Smooth muscle cell (in vitro differentiated cells): ENCODE data around the gene MEIOB. TPM values are rescaled to one million over a fixed set of nuclear protein-coding genes. Genes with fewer than 3 reads are reported as not detected.

Experiments used
- DNase-seq: peaks from one replicate; lab custom pipeline; 2025; ENCODE audit not compliant: unreplicated experiment; lab: John Stamatoyannopoulos, UW
- H2AFZ ChIP-seq: fragments of 200-600 bp; sonication (generic); 2 replicates; pipeline ENCODE4 v1.6.0; 2016; ENCODE audit warnings: antibody characterized with exemption, low read depth, mild to moderate bottlenecking
- H3F3A ChIP-seq: fragments of 200-600 bp; sonication (generic); 2 replicates; pipeline ENCODE4 v1.6.0; 2017; ENCODE audit warnings: antibody characterized with exemption, low read depth
- H3K27ac ChIP-seq: fragments of 200-600 bp; sonication (generic); 2 replicates; pipeline ENCODE4 v1.5.1; 2016; ENCODE audit warnings: low read depth, mild to moderate bottlenecking
- H3K27me3 ChIP-seq: fragments of 200-600 bp; sonication (generic); 2 replicates; pipeline ENCODE4 v1.6.1; 2016; ENCODE audit warnings: low read depth, mild to moderate bottlenecking
- H3K36me3 ChIP-seq: fragments of 200-600 bp; sonication (generic); 2 replicates; pipeline ENCODE4 v1.5.1; 2016; ENCODE audit warnings: low read depth
- H3K4me1 ChIP-seq: fragments of 200-600 bp; sonication (generic); 2 replicates; pipeline ENCODE4 v1.5.1; 2016; ENCODE audit warnings: low read depth
- H3K4me2 ChIP-seq: fragments of 200-600 bp; sonication (generic); 2 replicates; pipeline ENCODE4 v1.6.0; 2016; ENCODE audit warnings: mild to moderate bottlenecking
- H3K4me3 ChIP-seq: fragments of 200-600 bp; sonication (generic); 2 replicates; pipeline ENCODE4 v1.5.1; 2016; ENCODE audit warnings: mild to moderate bottlenecking
- H3K79me2 ChIP-seq: fragments of 200-600 bp; sonication (generic); 2 replicates; pipeline ENCODE4 v1.6.0; 2016; ENCODE audit warnings: low read depth, mild to moderate bottlenecking
- H3K9ac ChIP-seq: fragments of 200-600 bp; sonication (generic); 2 replicates; pipeline ENCODE4 v1.6.0; 2016; ENCODE audit warnings: low read depth
- H3K9me3 ChIP-seq: fragments of 200-600 bp; sonication (generic); replicated peaks from 2 replicates; pipeline ENCODE4 v1.5.1; 2016; ENCODE audit warnings: low read depth
- H4K20me1 ChIP-seq: fragments of 200-600 bp; sonication (generic); 2 replicates; pipeline ENCODE4 v1.6.0; 2016; ENCODE audit warnings: low read depth
- WGBS: methylation state at CpG from one replicate; pipeline ENCODE4 v1.1.7; 2016; ENCODE audit warnings: low lambda C conversion rate; 5-methylcytosine and 5-hydroxymethylcytosine counted together
- polyA plus RNA-seq: library from polyadenylated mRNA; unstranded; fragments of >200 nt; fragmentation: Nextera tagmentation; extraction: Ambion mirVana; gene quantifications from 2 replicates; pipeline ENCODE4 v1.2.1, GENCODE V29; 2016
- total RNA-seq: library from RNA; depleted of rRNA; stranded (reverse); fragments of >200 nt; gene quantifications from 2 replicates; pipeline ENCODE4 v1.2.3, GENCODE V29; 2014
- TF ChIP-seq, protein P1 (sequence below): fragments of 200-600 bp; sonication (generic); IDR thresholded peaks from 2 replicates; pipeline ENCODE4 v1.5.1; 2017; ENCODE audit warnings: borderline replicate concordance, mild to moderate bottlenecking, antibody characterized with exemption; ENCODE audit not compliant: insufficient read depth, poor library complexity, severe bottlenecking

MEIOB gene
- total and polyA plus RNA-seq, 2 experiments from 2014 or later, result 0.18 to 1.7 TPM

DNA sequence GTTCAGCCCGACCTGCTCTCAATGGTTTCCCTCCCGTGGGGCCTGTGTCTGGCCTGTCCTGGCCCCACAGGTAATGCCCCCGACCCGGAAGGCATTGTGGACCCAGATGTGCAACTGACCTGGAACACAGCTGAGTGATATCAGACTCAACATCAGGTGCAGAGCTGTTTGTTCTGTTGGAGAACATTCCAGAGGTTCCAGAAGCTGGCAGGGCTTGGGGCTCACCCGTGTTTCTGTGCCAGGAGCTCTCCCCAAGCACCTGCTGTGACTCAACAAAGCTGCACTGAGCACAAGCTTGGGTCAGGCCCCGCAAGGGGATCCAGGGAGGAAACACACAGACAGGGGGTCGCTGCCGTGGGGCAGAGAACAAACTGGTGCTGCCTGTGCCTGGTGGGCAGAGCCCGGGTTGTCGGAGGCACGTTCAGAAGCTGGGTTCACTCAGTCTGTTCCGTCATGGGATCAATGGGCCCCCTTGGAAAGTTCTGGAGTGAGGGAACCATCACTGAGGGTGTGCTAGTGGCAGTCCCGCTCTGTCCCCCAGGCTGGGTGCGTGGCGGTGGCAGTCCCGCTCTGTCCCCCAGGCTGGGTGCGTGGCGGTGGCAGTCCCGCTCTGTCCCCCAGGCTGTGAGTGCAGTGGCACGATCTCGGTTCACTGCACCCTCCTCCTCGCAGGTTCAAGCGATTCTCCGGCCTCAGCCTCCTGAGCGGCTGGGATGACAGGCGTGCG lies 24.1 kb upstream of the MEIOB start:
- H3K27ac ChIP-seq, result no peak overlapping the region
- DNase-seq, result no peak
- no peak overlapping the region for H3K4me2 ChIP-seq
- H3K9ac ChIP-seq, result no peak overlapping the region
- 92% methylated on average over 27 of the region's 27 CpGs for WGBS
- no peaks in the 10 kb centered on the region for H4K20me1 ChIP-seq
- TF ChIP-seq, protein P1, sequence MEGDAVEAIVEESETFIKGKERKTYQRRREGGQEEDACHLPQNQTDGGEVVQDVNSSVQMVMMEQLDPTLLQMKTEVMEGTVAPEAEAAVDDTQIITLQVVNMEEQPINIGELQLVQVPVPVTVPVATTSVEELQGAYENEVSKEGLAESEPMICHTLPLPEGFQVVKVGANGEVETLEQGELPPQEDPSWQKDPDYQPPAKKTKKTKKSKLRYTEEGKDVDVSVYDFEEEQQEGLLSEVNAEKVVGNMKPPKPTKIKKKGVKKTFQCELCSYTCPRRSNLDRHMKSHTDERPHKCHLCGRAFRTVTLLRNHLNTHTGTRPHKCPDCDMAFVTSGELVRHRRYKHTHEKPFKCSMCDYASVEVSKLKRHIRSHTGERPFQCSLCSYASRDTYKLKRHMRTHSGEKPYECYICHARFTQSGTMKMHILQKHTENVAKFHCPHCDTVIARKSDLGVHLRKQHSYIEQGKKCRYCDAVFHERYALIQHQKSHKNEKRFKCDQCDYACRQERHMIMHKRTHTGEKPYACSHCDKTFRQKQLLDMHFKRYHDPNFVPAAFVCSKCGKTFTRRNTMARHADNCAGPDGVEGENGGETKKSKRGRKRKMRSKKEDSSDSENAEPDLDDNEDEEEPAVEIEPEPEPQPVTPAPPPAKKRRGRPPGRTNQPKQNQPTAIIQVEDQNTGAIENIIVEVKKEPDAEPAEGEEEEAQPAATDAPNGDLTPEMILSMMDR, result no peak
- H3F3A ChIP-seq, result no peaks in the 10 kb centered on the region
- H3K27me3 ChIP-seq, result no peaks in the 10 kb centered on the region
- no peak overlapping the region for H2AFZ ChIP-seq
- no peak overlapping the region for H3K4me3 ChIP-seq
- no peaks in the 10 kb centered on the region for H3K79me2 ChIP-seq
- no peaks in the 10 kb centered on the region for H3K4me1 ChIP-seq
- no peaks in the 10 kb centered on the region for H3K9me3 ChIP-seq
- H3K36me3 ChIP-seq, result no peaks in the 10 kb centered on the region

DNA sequence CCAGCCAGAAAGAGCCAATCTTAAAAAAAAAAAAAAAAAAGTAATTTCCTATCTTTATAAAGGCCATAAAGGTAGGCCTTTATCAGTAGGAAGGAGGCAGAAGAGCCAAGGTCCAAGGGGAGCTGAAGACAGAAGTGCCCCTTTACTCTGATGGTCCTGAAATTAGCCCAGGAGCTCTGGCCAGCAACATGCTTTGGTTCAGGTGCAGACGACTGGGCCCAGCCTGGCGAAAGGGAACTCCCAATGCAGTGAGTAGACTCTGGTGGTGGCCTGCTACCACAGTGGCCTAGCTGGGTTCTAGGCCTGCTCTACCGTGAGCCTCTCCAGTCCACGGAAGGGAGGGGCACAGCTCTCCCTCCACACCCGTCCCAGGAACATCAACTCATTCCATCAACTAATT lies 23.1 kb upstream of the MEIOB start:
- Histone ChIP-seq H4K20me1 (no peaks in the 10 kb centered on the region), H3K4me1 (no peaks in the 10 kb centered on the region), H3F3A (no peaks in the 10 kb centered on the region), H3K4me2 (no peak overlapping the region), H2AFZ (no peak overlapping the region), H3K4me3 (no peak overlapping the region), H3K9me3 (no peaks in the 10 kb centered on the region), H3K9ac (no peak overlapping the region), H3K27ac (no peak overlapping the region), H3K79me2 (no peaks in the 10 kb centered on the region), H3K27me3 (peaks cover 7% of the 10 kb centered on the region), H3K36me3 (no peaks in the 10 kb centered on the region)
- 84% methylated on average over 5 of the region's 5 CpGs for WGBS
- DNase-seq, result no peak
- TF ChIP-seq, protein P1, result no peak

DNA sequence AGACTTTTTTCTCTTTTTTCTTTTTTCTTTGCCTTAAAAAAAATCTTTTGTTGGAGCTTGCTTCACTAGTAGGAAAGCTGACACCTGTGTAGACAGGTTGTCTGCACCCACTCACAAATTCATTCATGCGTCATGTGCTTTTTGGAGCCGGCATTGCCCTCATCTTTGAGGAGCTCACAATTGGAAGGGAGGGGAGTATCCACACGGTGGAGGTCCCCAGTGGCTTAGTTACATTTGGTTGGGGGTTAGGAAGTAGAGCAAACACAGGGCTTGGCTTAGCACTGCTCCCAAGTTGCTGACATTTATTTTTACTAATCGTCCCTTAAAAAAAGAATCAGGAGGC lies 18.7 kb upstream of the MEIOB start:
- Histone ChIP-seq H3K27me3 (peaks cover 10% of the 10 kb centered on the region), H3K4me1 (no peaks in the 10 kb centered on the region), H3K4me3 (no peak overlapping the region), H3K9me3 (no peaks in the 10 kb centered on the region), H3K36me3 (no peaks in the 10 kb centered on the region), H3K4me2 (no peak overlapping the region), H4K20me1 (no peaks in the 10 kb centered on the region), H3K9ac (no peak overlapping the region), H3K27ac (no peak overlapping the region), H2AFZ (no peak overlapping the region), H3K79me2 (no peaks in the 10 kb centered on the region), H3F3A (no peaks in the 10 kb centered on the region)
- 50% methylated on average over 4 of the region's 4 CpGs for WGBS
- TF ChIP-seq, protein P1, result no peak
- DNase-seq, result no peak

DNA sequence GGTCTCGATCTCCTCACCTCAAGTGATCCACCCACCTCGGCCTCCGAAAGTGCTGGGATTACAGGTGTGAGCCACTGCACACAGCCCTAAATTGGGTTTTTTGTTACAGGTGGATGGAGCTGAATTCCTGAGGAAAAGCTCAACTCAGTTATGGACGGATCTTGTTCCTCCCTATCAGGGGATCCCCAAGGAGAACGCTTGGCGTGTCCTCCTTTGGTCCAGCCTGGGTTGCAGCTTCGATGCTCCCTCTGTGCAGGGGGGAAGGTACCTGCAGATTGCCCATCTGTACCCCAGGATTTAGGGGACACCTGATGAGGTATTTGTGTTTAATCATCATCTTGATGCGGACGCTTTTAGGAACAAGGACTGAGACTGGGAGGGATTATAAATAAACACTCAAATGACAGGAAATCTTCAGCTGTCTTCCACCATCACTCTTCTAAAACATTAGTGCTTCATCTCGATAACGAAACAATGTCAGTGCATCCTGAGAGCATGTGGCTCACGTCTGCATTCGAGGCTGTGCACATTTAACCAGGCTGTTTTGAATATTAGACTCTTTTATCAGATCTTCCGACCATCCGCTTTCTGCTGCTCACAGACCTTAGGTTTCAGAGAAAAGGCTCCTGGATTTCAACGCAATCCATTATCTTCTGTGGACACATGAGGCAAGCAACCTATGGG lies 18.2 kb upstream of the MEIOB start:
- Histone ChIP-seq H3K36me3 (no peaks in the 10 kb centered on the region), H3K4me3 (no peak overlapping the region), H3K9me3 (no peaks in the 10 kb centered on the region), H3K9ac (no peak overlapping the region), H3K27me3 (peaks cover 10% of the 10 kb centered on the region), H3K4me2 (no peak overlapping the region), H3K79me2 (no peaks in the 10 kb centered on the region), H3K27ac (no peak overlapping the region), H3K4me1 (no peaks in the 10 kb centered on the region), H2AFZ (no peak overlapping the region), H3F3A (no peaks in the 10 kb centered on the region), H4K20me1 (no peaks in the 10 kb centered on the region)
- WGBS, result 85% methylated on average over 16 of the region's 16 CpGs
- TF ChIP-seq, protein P1, result no peak
- DNase-seq, result no peak
